GM23338 (cell line): ENCODE results near the gene TNNT3. TPM values are rescaled to one million over a fixed set of nuclear protein-coding genes. Genes with fewer than 3 reads are reported as not detected.

Source experiments
- ATAC-seq: fragments of 200-7000 bp; cut with Tn5 transposase; 3 replicates; pipeline ENCODE4 v1.9.1; 2020
- DNase-seq: peaks from one replicate; pipeline ENCODE4 v3.0.0-alpha.2; 2015; ENCODE audit warnings: low spot score
- H2AFZ ChIP-seq: fragments of 200-600 bp; sonication (generic); 2 replicates; pipeline ENCODE4 v1.8.0; 2016; ENCODE audit warnings: antibody characterized with exemption, mild to moderate bottlenecking, moderate library complexity
- H3F3A ChIP-seq: fragments of 200-600 bp; sonication (generic); replicated peaks from 2 replicates; pipeline ENCODE4 v1.8.0; 2017; ENCODE audit warnings: antibody characterized with exemption, mixed run types, low read depth
- H3K27ac ChIP-seq: fragments of 200-600 bp; sonication (generic); 2 replicates; pipeline ENCODE4 v1.6.1; 2016; ENCODE audit warnings: low read depth
- H3K27me3 ChIP-seq: fragments of 200-600 bp; sonication (generic); 2 replicates; pipeline ENCODE4 v1.8.0; 2016; ENCODE audit warnings: mild to moderate bottlenecking, mixed run types, moderate library complexity; ENCODE audit not compliant: insufficient read depth
- H3K36me3 ChIP-seq: fragments of 200-600 bp; sonication (generic); 2 replicates; pipeline ENCODE4 v1.8.0; 2016; ENCODE audit warnings: mild to moderate bottlenecking; ENCODE audit not compliant: insufficient read depth
- H3K4me1 ChIP-seq: fragments of 200-600 bp; sonication (generic); 2 replicates; pipeline ENCODE4 v1.8.0; 2016; ENCODE audit warnings: mild to moderate bottlenecking, moderate library complexity; ENCODE audit not compliant: insufficient read depth
- H3K4me2 ChIP-seq: fragments of 200-600 bp; sonication (generic); 2 replicates; pipeline ENCODE4 v1.7.1; 2017; ENCODE audit warnings: mixed run types
- H3K4me3 ChIP-seq: fragments of 200-600 bp; sonication (generic); 2 replicates; pipeline ENCODE4 v1.6.1; 2016; ENCODE audit warnings: mixed run types
- H3K79me2 ChIP-seq: fragments of 200-600 bp; sonication (generic); replicated peaks from 2 replicates; pipeline ENCODE4 v1.8.0; 2017; ENCODE audit warnings: mild to moderate bottlenecking; ENCODE audit not compliant: insufficient read depth
- H3K9me2 ChIP-seq: fragments of 200-600 bp; sonication (generic); 2 replicates; pipeline ENCODE4 v1.8.0; 2017; ENCODE audit not compliant: insufficient read depth
- H4K20me1 ChIP-seq: fragments of 200-600 bp; sonication (generic); replicated peaks from 2 replicates; pipeline ENCODE4 v1.8.0; 2017; ENCODE audit warnings: mild to moderate bottlenecking; ENCODE audit not compliant: insufficient read depth
- H3K27ac Mint-ChIP-seq: 2 replicates; pipeline ENCODE4 v1.8.0; 2020; ENCODE audit warnings: inconsistent platforms, mild to moderate bottlenecking, moderate library complexity, mixed read lengths
- H3K27me3 Mint-ChIP-seq: 3 replicates; pipeline ENCODE4 v1.8.0; 2022; ENCODE audit warnings: low read depth, mild to moderate bottlenecking, moderate library complexity, mixed read lengths, inconsistent platforms; ENCODE audit not compliant: insufficient read depth, poor library complexity
- H3K36me3 Mint-ChIP-seq: 3 replicates; pipeline ENCODE4 v1.8.0; 2021; ENCODE audit warnings: low read depth, mild to moderate bottlenecking, inconsistent platforms, moderate library complexity, mixed read lengths
- H3K4me1 Mint-ChIP-seq: 3 replicates; pipeline ENCODE4 v1.8.0; 2020; ENCODE audit warnings: mild to moderate bottlenecking, inconsistent platforms, mixed read lengths
- H3K4me3 Mint-ChIP-seq: 3 replicates; pipeline ENCODE4 v1.8.0; 2021; ENCODE audit warnings: moderate library complexity, mild to moderate bottlenecking, inconsistent platforms, mixed read lengths
- H3K9me3 Mint-ChIP-seq: 3 replicates; pipeline ENCODE4 v1.8.0; 2020; ENCODE audit warnings: moderate library complexity, mild to moderate bottlenecking, inconsistent platforms, mixed read lengths
- CREB1 ChIP-seq: fragments of 250-450 bp; sonication (Bioruptor Pico); IDR thresholded peaks from 2 replicates; pipeline ENCODE4 v1.5.0; 2020; ENCODE audit warnings: low read depth, mild to moderate bottlenecking, moderate library complexity
- ETS1 ChIP-seq: IDR thresholded peaks from 2 replicates; pipeline ENCODE4 v1.6.1; 2016; ENCODE audit warnings: antibody characterized with exemption
- EZH2 ChIP-seq: fragments of 200-600 bp; sonication (generic); IDR thresholded peaks from one replicate; pipeline ENCODE4 v1.8.0; 2017; ENCODE audit warnings: antibody characterized with exemption, mild to moderate bottlenecking, low read depth; ENCODE audit not compliant: unreplicated experiment
- EZH2phosphoT487 ChIP-seq: fragments of 200-600 bp; sonication (generic); IDR thresholded peaks from one replicate; pipeline ENCODE4 v1.8.1; 2018; ENCODE audit warnings: antibody characterized with exemption; ENCODE audit not compliant: unreplicated experiment
- NANOG ChIP-seq: IDR thresholded peaks from 2 replicates; pipeline ENCODE4 v1.6.1; 2016; ENCODE audit warnings: antibody characterized with exemption, borderline replicate concordance
- POLR2AphosphoS5 ChIP-seq: IDR thresholded peaks from 2 replicates; pipeline ENCODE4 v1.6.1; 2016; ENCODE audit warnings: antibody characterized with exemption, low read depth
- REST ChIP-seq: IDR thresholded peaks from one replicate; pipeline ENCODE4 v1.6.1; 2018; ENCODE audit warnings: antibody characterized with exemption; ENCODE audit not compliant: unreplicated experiment
- ZNF331 ChIP-seq: fragments of 250-450 bp; sonication (Bioruptor Pico); IDR thresholded peaks from 2 replicates; pipeline ENCODE4 v1.5.0; 2020; ENCODE audit warnings: low read depth, mild to moderate bottlenecking, moderate library complexity
- polyA plus RNA-seq: library from polyadenylated mRNA; unstranded; fragments of >200 nt; fragmentation: Nextera tagmentation; extraction: Ambion mirVana; gene quantifications from 2 replicates; pipeline ENCODE4 v1.2.1, GENCODE V29; 2016
- total RNA-seq: library from RNA; depleted of rRNA; stranded (reverse); fragments of >200 nt; shearing (Covaris generic); gene quantifications from 2 replicates; pipeline ENCODE4 v1.2.3, GENCODE V29; 2014

Gene TNNT3
- total and polyA plus RNA-seq, 2 experiments from 2014 or later, result not detected

GRCh38 chr11:1906611-1907423 is 12.7 kb upstream of the TNNT3 start (continued):
- TF ChIP-seq REST, result no peak
- no peak for TF ChIP-seq NANOG
- no peak for TF ChIP-seq ZNF331
- TF ChIP-seq ETS1, result no peak
- no peak for TF ChIP-seq EZH2

- H3K27me3 ChIP-seq, result no peaks in the 10 kb centered on the region
- Mint-ChIP-seq H3K36me3 (no peaks in the 10 kb centered on the region), H3K4me1 (peaks cover 19% of the 10 kb centered on the region), H3K9me3 (no peaks in the 10 kb centered on the region), H3K27me3 (peaks cover 5% of the 10 kb centered on the region), H3K27ac (no peak overlapping the region), H3K4me3 (no peak overlapping the region)
- H3K4me3 ChIP-seq, result no peak overlapping the region
- H3K9me2 ChIP-seq, result no peaks in the 10 kb centered on the region
- H3K4me1 ChIP-seq, result peaks cover 27% of the 10 kb centered on the region; the same call in 1 of the 2 replicates
- no peaks in the 10 kb centered on the region for H3K79me2 ChIP-seq
- H3K36me3 ChIP-seq, result no peaks in the 10 kb centered on the region
- TF ChIP-seq ZNF331 (no peak), POLR2AphosphoS5 (no peak), NANOG (no peak), CREB1 (CRISPR knock-in tag) (no peak), EZH2phosphoT487 (no peak)
- H4K20me1 ChIP-seq, result no peaks in the 10 kb centered on the region
- H3K27ac ChIP-seq, result peak overlapping the region; percentile 33
- ATAC-seq (no peak), DNase-seq (peak; percentile 27)
- H3K4me2 ChIP-seq, result peak overlapping the region; percentile 15; the same call in 1 of the 2 replicates
- H3F3A ChIP-seq, result no peaks in the 10 kb centered on the region
- H2AFZ ChIP-seq, result peak overlapping the region; percentile 38; the same call in 1 of the 2 replicates
Observed at GRCh38 chr11:1908618-1909017, 10.9 kb upstream of the TNNT3 start.
